SU-DHL-6 (cell line): Measurements from ENCODE around the gene FARS2.

Source experiments
- H2AFZ ChIP-seq: fragments of 200-600 bp; sonication (generic); 2 replicates; pipeline ENCODE4 v1.6.1; 2014; ENCODE audit warnings: low read depth, mild to moderate bottlenecking, moderate library complexity, mixed read lengths, antibody characterized with exemption, low read length; ENCODE audit not compliant: severe bottlenecking
- H3F3A ChIP-seq: fragments of 200-600 bp; shearing (Covaris generic); 2 replicates; pipeline ENCODE4 v1.6.0; 2016; ENCODE audit warnings: antibody characterized with exemption, mild to moderate bottlenecking; ENCODE audit not compliant: insufficient read depth
- H3K27ac ChIP-seq: fragments of 200-600 bp; sonication (generic); 2 replicates; pipeline ENCODE4 v1.5.1; 2016; ENCODE audit warnings: low read depth, mild to moderate bottlenecking, low read length, moderate library complexity, mixed read lengths
- H3K27me3 ChIP-seq: fragments of 200-600 bp; sonication (generic), shearing (Covaris generic); 2 replicates; pipeline ENCODE4 v1.6.0; 2014; ENCODE audit warnings: mild to moderate bottlenecking, low read length
- H3K36me3 ChIP-seq: fragments of 200-600 bp; sonication (generic); 2 replicates; pipeline ENCODE4 v1.6.1; 2014; ENCODE audit warnings: mild to moderate bottlenecking, low read length, mixed read lengths
- H3K4me2 ChIP-seq: fragments of 300-600, 200-600 bp; shearing (Covaris generic), sonication (generic); 2 replicates; pipeline ENCODE4 v1.6.0; 2014; ENCODE audit warnings: low read length, low read depth, mild to moderate bottlenecking; ENCODE audit not compliant: poor library complexity, severe bottlenecking
- H3K4me3 ChIP-seq: fragments of 200-600 bp; sonication (generic); 2 replicates; pipeline ENCODE4 v1.5.1; 2014; ENCODE audit warnings: antibody characterized with exemption, low read length, mild to moderate bottlenecking, mixed read lengths; ENCODE audit not compliant: insufficient read depth, poor library complexity, severe bottlenecking
- H3K79me2 ChIP-seq: fragments of 200-600 bp; sonication (generic); 2 replicates; pipeline ENCODE4 v1.6.1; 2014; ENCODE audit warnings: mild to moderate bottlenecking, low read length, moderate library complexity; ENCODE audit not compliant: insufficient read depth
- H3K9ac ChIP-seq: fragments of 200-600 bp; sonication (generic); 2 replicates; pipeline ENCODE4 v1.7.0; 2014; ENCODE audit warnings: mild to moderate bottlenecking, low read length
- H3K9me2 ChIP-seq: fragments of 200-600 bp; sonication (generic); replicated peaks from 2 replicates; pipeline ENCODE4 v1.6.1; 2014; ENCODE audit warnings: low read length; ENCODE audit not compliant: insufficient read depth
- H3K9me3 ChIP-seq: fragments of 200-600 bp; sonication (generic); 2 replicates; pipeline ENCODE4 v1.6.1; 2014; ENCODE audit warnings: low read length, mixed read lengths; ENCODE audit not compliant: insufficient read depth
- H4K20me1 ChIP-seq: fragments of 200-600 bp; sonication (generic); 2 replicates; pipeline ENCODE4 v1.6.1; 2014; ENCODE audit warnings: low read depth, mild to moderate bottlenecking, antibody characterized with exemption, low read length, moderate library complexity, mixed read lengths
- CTCF ChIP-seq: fragments of 200-600 bp; sonication (generic); IDR thresholded peaks from one replicate; pipeline ENCODE4 v1.5.1; 2017; ENCODE audit warnings: antibody characterized with exemption, mild to moderate bottlenecking, low read length, moderate library complexity; ENCODE audit not compliant: insufficient read depth, poor library complexity, severe bottlenecking
- EZH2phosphoT487 ChIP-seq: fragments of 200-600 bp; sonication (generic), shearing (Covaris generic); conservative IDR thresholded peaks from 2 replicates; pipeline ENCODE4 v1.6.1; 2018; ENCODE audit warnings: mild to moderate bottlenecking, antibody characterized with exemption, low read length, moderate library complexity, mixed read lengths

FARS2 gene

GRCh38 chr6:5749651-5750215 is 488.4 kb downstream of the FARS2 start:
- H3K79me2 ChIP-seq = no peaks in the 10 kb centered on the region
- no peak overlapping the region for H3K4me3 ChIP-seq
- no peak overlapping the region for H3K4me2 ChIP-seq
- no peak overlapping the region for H3K27ac ChIP-seq
- H3K9me3 ChIP-seq = peaks cover 8% of the 10 kb centered on the region
- no peak overlapping the region for H2AFZ ChIP-seq
- H3K36me3 ChIP-seq = no peaks in the 10 kb centered on the region; the same call in 1 of the 2 replicates
- TF ChIP-seq CTCF = no peak
- TF ChIP-seq EZH2phosphoT487 = no peak
- H4K20me1 ChIP-seq = no peaks in the 10 kb centered on the region
- no peaks in the 10 kb centered on the region for H3F3A ChIP-seq
- no peaks in the 10 kb centered on the region for H3K9me2 ChIP-seq
- no peak overlapping the region for H3K9ac ChIP-seq
- no peaks in the 10 kb centered on the region for H3K27me3 ChIP-seq

DNA sequence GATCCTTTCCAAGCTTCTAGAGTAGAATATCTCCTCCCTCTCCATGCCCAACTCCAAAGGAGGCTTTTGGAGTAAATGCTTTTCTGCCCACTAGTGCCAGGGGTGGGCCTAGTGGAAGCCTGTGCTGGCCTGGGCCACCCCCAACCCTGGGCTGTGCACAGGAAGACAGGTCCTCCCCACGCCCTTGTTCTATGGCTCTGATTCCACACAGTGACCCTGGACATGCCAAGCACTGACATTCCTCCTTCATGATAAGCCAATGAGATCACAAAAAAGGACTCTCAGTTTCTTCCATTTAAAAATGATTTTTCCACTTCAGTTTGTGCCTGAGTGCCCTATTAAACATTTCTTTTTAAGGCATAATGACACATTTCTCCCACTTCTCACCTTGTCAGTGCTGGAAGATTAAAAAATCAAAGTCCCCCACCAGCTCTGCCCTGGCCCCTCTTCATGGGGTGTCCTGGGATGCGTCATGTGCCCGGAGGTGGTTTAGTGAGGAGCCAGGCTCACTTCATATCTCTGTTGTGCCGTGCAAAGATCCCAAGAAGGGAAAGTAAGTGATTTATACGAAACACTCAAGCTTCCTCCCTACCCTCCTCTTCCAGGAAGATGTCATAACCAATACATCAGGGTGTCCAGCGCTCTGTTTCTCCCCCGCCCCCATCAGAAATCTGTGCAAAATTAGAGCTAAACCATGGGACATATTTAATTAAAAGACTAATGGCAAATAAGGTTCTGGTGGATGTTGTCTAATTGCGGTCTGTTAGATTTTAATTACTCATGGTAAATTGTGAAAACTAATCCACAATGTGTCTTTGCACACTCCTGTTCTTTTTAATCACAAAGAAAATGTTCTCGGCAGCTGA is 490.4 kb downstream of the FARS2 start:
- Histone ChIP-seq H3K4me3 (no peak overlapping the region), H2AFZ (no peak overlapping the region), H3K9ac (no peak overlapping the region), H3K9me2 (no peaks in the 10 kb centered on the region), H3K9me3 (peaks cover 13% of the 10 kb centered on the region), H4K20me1 (no peaks in the 10 kb centered on the region), H3K4me2 (no peak overlapping the region), H3K36me3 (no peaks in the 10 kb centered on the region; the same call in 1 of the 2 replicates), H3F3A (no peaks in the 10 kb centered on the region), H3K79me2 (no peaks in the 10 kb centered on the region), H3K27ac (no peak overlapping the region), H3K27me3 (no peaks in the 10 kb centered on the region)
- TF ChIP-seq CTCF = no peak
- no peak for TF ChIP-seq EZH2phosphoT487

GRCh38 chr6:5752391-5752680 is 491.0 kb downstream of the FARS2 start:
- H3K9ac ChIP-seq = no peak overlapping the region
- H3K79me2 ChIP-seq = no peaks in the 10 kb centered on the region
- no peaks in the 10 kb centered on the region; the same call in 1 of the 2 replicates for H3K36me3 ChIP-seq
- no peaks in the 10 kb centered on the region for H3F3A ChIP-seq
- H3K4me3 ChIP-seq = no peak overlapping the region
- TF ChIP-seq CTCF = no peak
- no peak for TF ChIP-seq EZH2phosphoT487
- no peak overlapping the region for H2AFZ ChIP-seq
- peaks cover 13% of the 10 kb centered on the region for H3K9me3 ChIP-seq
- H4K20me1 ChIP-seq = no peaks in the 10 kb centered on the region
- H3K27ac ChIP-seq = no peak overlapping the region
- no peaks in the 10 kb centered on the region for H3K27me3 ChIP-seq
- no peak overlapping the region for H3K4me2 ChIP-seq
- no peaks in the 10 kb centered on the region for H3K9me2 ChIP-seq
